ENCODE results near the gene MPHOSPH9. TPM values are rescaled to one million over a fixed set of nuclear protein-coding genes. Genes with fewer than 3 reads are reported as not detected.

Gene MPHOSPH9
- total RNA-seq, 1 donor from 2014 or later, result 21.8 TPM

DNA sequence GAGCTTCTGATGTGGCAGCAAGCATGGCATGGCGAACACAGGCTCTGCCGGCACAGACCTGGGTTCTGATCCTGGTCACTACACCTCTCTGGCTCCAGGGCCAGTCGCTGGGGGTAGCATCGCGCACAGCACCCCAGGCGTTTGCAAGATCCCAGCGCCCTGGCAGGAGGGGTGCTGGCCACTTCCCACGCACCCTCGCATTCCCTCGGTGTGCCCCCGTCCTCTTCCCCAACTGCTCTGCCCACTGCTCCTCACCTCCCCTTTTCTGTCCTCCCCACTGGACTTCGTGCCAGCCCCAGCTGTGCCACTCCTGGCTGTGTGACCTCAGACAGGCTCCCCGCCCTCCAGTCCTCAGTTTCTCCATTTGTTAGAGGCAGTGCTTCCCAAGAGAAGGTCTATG, 35.9 kb upstream of the MPHOSPH9 start:
- Histone ChIP-seq H3K9me3 (no peaks in the 10 kb centered on the region), H3K27me3 (ENCODE audit: low read depth) (no peaks in the 10 kb centered on the region), H3K4me1 (peaks cover 35% of the 10 kb centered on the region), H3K4me3 (peak overlapping the region; percentile 77), H3K27ac (peak overlapping the region; percentile 76), H3K36me3 (peaks cover 26% of the 10 kb centered on the region)
- DNase-seq, result no peak
- intact Hi-C loops (cut with DNase I), result no loop called here
- no peak for ATAC-seq
- TF ChIP-seq, protein P1, sequence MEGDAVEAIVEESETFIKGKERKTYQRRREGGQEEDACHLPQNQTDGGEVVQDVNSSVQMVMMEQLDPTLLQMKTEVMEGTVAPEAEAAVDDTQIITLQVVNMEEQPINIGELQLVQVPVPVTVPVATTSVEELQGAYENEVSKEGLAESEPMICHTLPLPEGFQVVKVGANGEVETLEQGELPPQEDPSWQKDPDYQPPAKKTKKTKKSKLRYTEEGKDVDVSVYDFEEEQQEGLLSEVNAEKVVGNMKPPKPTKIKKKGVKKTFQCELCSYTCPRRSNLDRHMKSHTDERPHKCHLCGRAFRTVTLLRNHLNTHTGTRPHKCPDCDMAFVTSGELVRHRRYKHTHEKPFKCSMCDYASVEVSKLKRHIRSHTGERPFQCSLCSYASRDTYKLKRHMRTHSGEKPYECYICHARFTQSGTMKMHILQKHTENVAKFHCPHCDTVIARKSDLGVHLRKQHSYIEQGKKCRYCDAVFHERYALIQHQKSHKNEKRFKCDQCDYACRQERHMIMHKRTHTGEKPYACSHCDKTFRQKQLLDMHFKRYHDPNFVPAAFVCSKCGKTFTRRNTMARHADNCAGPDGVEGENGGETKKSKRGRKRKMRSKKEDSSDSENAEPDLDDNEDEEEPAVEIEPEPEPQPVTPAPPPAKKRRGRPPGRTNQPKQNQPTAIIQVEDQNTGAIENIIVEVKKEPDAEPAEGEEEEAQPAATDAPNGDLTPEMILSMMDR (IDR thresholded peaks at IDR 0.05), result no peak

GRCh38 chr12:123267991-123268843, 35.3 kb upstream of the MPHOSPH9 start:
- peaks cover 35% of the 10 kb centered on the region for H3K4me1 ChIP-seq

GRCh38 chr12:123267335-123267920, 34.5 kb upstream of the MPHOSPH9 start:
- TF ChIP-seq, protein P1 (IDR thresholded peaks at IDR 0.05), result no peak
- Histone ChIP-seq H3K36me3 (peaks cover 40% of the 10 kb centered on the region), H3K4me1 (peaks cover 34% of the 10 kb centered on the region), H3K9me3 (no peaks in the 10 kb centered on the region), H3K27me3 (ENCODE audit: low read depth) (no peaks in the 10 kb centered on the region), H3K27ac (peak overlapping the region; percentile 76), H3K4me3 (no peak overlapping the region)
- DNase-seq (no peak), ATAC-seq (no peak)
- intact Hi-C loops (cut with DNase I), result no loop called here

More at GRCh38 chr12:123267991-123268843, 35.3 kb upstream of the MPHOSPH9 start:
- TF ChIP-seq, protein P1 (IDR thresholded peaks at IDR 0.05), result no peak
- Histone ChIP-seq H3K27ac (peak overlapping the region; percentile 76), H3K27me3 (ENCODE audit: low read depth) (no peaks in the 10 kb centered on the region), H3K36me3 (peaks cover 32% of the 10 kb centered on the region), H3K9me3 (no peaks in the 10 kb centered on the region), H3K4me3 (peak overlapping the region; percentile 77)
- intact Hi-C loops (cut with DNase I), result no loop called here
- DNase-seq, result peak; percentile 64
- peak in 1 of 2 donors; percentile 17 for ATAC-seq

DNA sequence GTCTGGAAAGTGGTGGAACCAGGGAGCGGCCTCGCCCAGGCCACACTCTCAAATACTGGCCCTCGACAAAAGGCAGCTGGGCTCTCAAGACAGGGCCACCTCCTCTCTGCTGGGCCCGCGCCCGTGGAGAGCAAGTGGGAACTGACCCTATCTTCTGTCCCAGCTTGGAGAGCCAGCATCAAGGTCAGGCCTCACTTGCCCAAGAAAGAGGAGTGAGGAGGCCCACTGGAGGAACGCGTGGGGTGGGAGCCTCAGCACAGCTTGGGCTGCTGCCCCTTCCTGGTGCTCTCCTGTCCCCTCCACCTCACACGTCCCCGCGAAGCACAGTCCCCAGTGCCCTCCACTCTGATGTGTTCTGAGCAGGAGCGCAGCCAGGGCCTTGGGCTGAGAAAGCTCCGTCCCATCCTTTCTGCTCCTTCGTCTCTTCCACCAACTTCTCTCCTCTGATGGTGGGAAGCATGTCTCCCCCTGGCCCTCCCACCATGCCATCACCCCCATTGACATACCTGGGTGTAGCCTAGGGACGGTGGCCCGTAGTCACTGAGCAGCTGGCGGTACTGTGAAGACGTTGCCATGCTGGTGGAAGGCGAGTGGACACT, 33.8 kb upstream of the MPHOSPH9 start:
- Histone ChIP-seq H3K36me3 (peaks cover 46% of the 10 kb centered on the region), H3K27ac (no peak overlapping the region), H3K9me3 (no peaks in the 10 kb centered on the region), H3K27me3 (ENCODE audit: low read depth) (no peaks in the 10 kb centered on the region), H3K4me3 (no peak overlapping the region), H3K4me1 (peaks cover 29% of the 10 kb centered on the region)
- DNase-seq (no peak), ATAC-seq (no peak)
- intact Hi-C loops (cut with DNase I), result no loop called here
- TF ChIP-seq, protein P1 (IDR thresholded peaks at IDR 0.05), result no peak

GRCh38 chr12:123265851-123266678, 33.1 kb upstream of the MPHOSPH9 start:
- ATAC-seq (no peak), DNase-seq (peak; percentile 39)
- intact Hi-C loops (cut with DNase I), result no loop called here
- H3K27ac ChIP-seq, result no peak overlapping the region
- peaks cover 53% of the 10 kb centered on the region for H3K36me3 ChIP-seq
- TF ChIP-seq, protein P1 (IDR thresholded peaks at IDR 0.05), result no peak
- H3K4me1 ChIP-seq, result peaks cover 29% of the 10 kb centered on the region
- H3K4me3 ChIP-seq, result no peak overlapping the region
- no peaks in the 10 kb centered on the region for H3K27me3 ChIP-seq (ENCODE audit: low read depth)
- H3K9me3 ChIP-seq, result no peaks in the 10 kb centered on the region
